ENCODE results near the gene ITIH5. TPM values are rescaled to one million over a fixed set of nuclear protein-coding genes. Genes with fewer than 3 reads are reported as not detected.

The ITIH5 gene
- 0.47 and 3.5 TPM in 2 replicates for total RNA-seq

GRCh38 chr10:7666253-7667023 is at the start of gene ITIH5:
Gene ITIH5, minus strand, starts transcription at chr10:7666966. Its CDS starts 74 bp downstream, at chr10:7666892.

DNA sequence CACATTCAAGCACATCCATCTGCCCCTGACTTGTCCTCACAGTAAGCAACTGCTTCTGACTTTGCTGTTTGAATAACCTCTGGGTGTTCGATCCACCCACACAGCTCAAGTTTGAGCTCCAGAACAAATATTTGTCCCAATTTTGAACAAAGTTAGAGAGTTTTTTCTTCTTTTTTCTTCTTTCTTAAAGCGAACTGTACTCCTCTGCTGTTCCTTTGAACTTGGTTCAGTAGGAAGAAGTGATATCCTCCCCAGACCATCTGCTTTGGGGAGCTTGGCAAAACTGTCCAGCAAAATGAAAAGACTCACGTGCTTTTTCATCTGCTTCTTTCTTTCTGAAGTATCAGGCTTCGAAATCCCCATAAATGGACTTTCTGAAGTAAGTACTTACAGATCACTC is 36.4 kb upstream of the ITIH5 start, which contains the start of gene ITIH2:
Gene ITIH2 (plus strand): TSS at position 177 of the 400 bp plus-strand sequence. CDS start 119 bp downstream, at position 296.

Other genes starting within 250 kb of the ITIH5 start
- gene ITIH2, start 36.4 kb upstream of the ITIH5 start, total RNA-seq = not detected in 2 replicates
- gene KIN, start 121.0 kb upstream of the ITIH5 start, total RNA-seq = 3.2 and 6.9 TPM in 2 replicates
- 212 and 218 TPM in 2 replicates for gene ATP5F1C, start 121.2 kb upstream of the ITIH5 start, total RNA-seq
- 1.9 and 2.2 TPM in 2 replicates for gene TAF3, start 151.5 kb upstream of the ITIH5 start, total RNA-seq